Measurements from ENCODE around the gene CCHCR1. TPM values are rescaled to one million over a fixed set of nuclear protein-coding genes. Genes with fewer than 3 reads are reported as not detected.

Gene CCHCR1
- total and polyA plus RNA-seq, 2 of the 13 experiments (the other 11 are each of a cell fraction or from before 2014, with no cell fraction given), result 14.6 to 28.2 TPM

- TF ChIP-seq MYC (CRISPR knock-in tag; IDR thresholded peaks at IDR 0.05; ENCODE audit: borderline replicate concordance), result peak; percentile 47
- peak; percentile 56; the same call in 1 of the 2 replicates for TF ChIP-seq HNF4A (CRISPR knock-in tag; IDR thresholded peaks at IDR 0.05)
- no peak for TF ChIP-seq ZNF839 (CRISPR knock-in tag; IDR thresholded peaks at IDR 0.05; ENCODE audit: borderline replicate concordance)
- TF ChIP-seq PCBP2 (optimal IDR thresholded peaks at IDR 0.05; ENCODE audit: low read depth, low read length, poor library complexity, severe bottlenecking), result no peak
- TF ChIP-seq GTF2F1 (IDR thresholded peaks at IDR 0.05; ENCODE audit: low read length), result no peak
- 0 out of 2 replicates have a peak, but pooled peaks have one; percentile 18 for TF ChIP-seq BORCS8-MEF2B (CRISPR knock-in tag; IDR thresholded peaks at IDR 0.05)
- TF ChIP-seq MTERF4 (CRISPR knock-in tag; IDR thresholded peaks at IDR 0.05), result peak; percentile 93
- TF ChIP-seq ZNF329 (CRISPR knock-in tag; IDR thresholded peaks at IDR 0.05; ENCODE audit: low read depth), result 0 out of 2 replicates have a peak, but pooled peaks have one; percentile 56
- 0 out of 2 replicates have a peak, but pooled peaks have one; percentile 55 for TF ChIP-seq ZNF557 (CRISPR knock-in tag; IDR thresholded peaks at IDR 0.05)
- TF ChIP-seq HOXD1 (CRISPR knock-in tag; IDR thresholded peaks at IDR 0.05), result peak; percentile 39; the same call in 1 of the 2 replicates
- peak; percentile 35; the same call in 1 of the 2 replicates for TF ChIP-seq ZFX (CRISPR knock-in tag; IDR thresholded peaks at IDR 0.05; ENCODE audit: low read depth)
- TF ChIP-seq ZNF367 (CRISPR knock-in tag; IDR thresholded peaks at IDR 0.05; ENCODE audit: borderline replicate concordance), result 0 out of 2 replicates have a peak, but pooled peaks have one; percentile 33
- 0 out of 2 replicates have a peak, but pooled peaks have one; percentile 24 for TF ChIP-seq DR1 (CRISPR knock-in tag; IDR thresholded peaks at IDR 0.05)
- TF ChIP-seq MED13 (CRISPR knock-in tag; IDR thresholded peaks at IDR 0.05), result 0 out of 2 replicates have a peak, but pooled peaks have one; percentile 24
- TF ChIP-seq GTF3A (CRISPR knock-in tag; conservative IDR thresholded peaks at IDR 0.05), result no peak
- no peak for TF ChIP-seq ZNF33A (CRISPR knock-in tag; IDR thresholded peaks at IDR 0.05; ENCODE audit: borderline replicate concordance)
- peak; percentile 6 for TF ChIP-seq PHF20 (CRISPR knock-in tag; IDR thresholded peaks at IDR 0.05)
- TF ChIP-seq ZNF234 (CRISPR knock-in tag; conservative IDR thresholded peaks at IDR 0.05), result no peak
- TF ChIP-seq KLF12 (CRISPR knock-in tag; IDR thresholded peaks at IDR 0.05; ENCODE audit: borderline replicate concordance), result peak; percentile 48; the same call in 1 of the 2 replicates
- no peak for TF ChIP-seq ZNF235 (CRISPR knock-in tag; IDR thresholded peaks at IDR 0.05; ENCODE audit: borderline replicate concordance)
- no peak for TF ChIP-seq ZBTB42 (CRISPR knock-in tag; IDR thresholded peaks at IDR 0.05)
- TF ChIP-seq HNRNPLL (IDR thresholded peaks at IDR 0.05; ENCODE audit: low read depth, low read length, poor library complexity, severe bottlenecking), result peak; percentile 57
- TF ChIP-seq MXD3 (CRISPR knock-in tag; IDR thresholded peaks at IDR 0.05), result no peak
- TF ChIP-seq ZNF780A (CRISPR knock-in tag; IDR thresholded peaks at IDR 0.05), result 0 out of 2 replicates have a peak, but pooled peaks have one; percentile 2
- TF ChIP-seq SAP130 (CRISPR knock-in tag; IDR thresholded peaks at IDR 0.05; ENCODE audit: low read depth), result peak; percentile 36; the same call in 1 of the 2 replicates
- TF ChIP-seq KLF16 (CRISPR knock-in tag; IDR thresholded peaks at IDR 0.05), result 0 out of 4 replicates have a peak, but pooled peaks of 1 of the 2 experiments have one; percentile 22
- 0 out of 2 replicates have a peak, but pooled peaks have one; percentile 22 for TF ChIP-seq ZNF232 (CRISPR knock-in tag; IDR thresholded peaks at IDR 0.05; ENCODE audit: borderline replicate concordance)
Measured at GRCh38 chr6:31158863-31159855, 1.6 kb upstream of the CCHCR1 start (continued).

Data from HepG2 (cell line).